ENCODE data around the gene MYO1A.

Gene MYO1A

GRCh38 chr12:57012600-57013465 lies 37.1 kb downstream of the MYO1A start:
- no peak for DNase-seq (ENCODE audit: low read depth)

- no peak for DNase-seq (ENCODE audit: low read depth)
Measured at GRCh38 chr12:57011438-57012424, 38.2 kb downstream of the MYO1A start.

- no peak for DNase-seq (ENCODE audit: low read depth)
Measured at GRCh38 chr12:57010627-57011247, 39.2 kb downstream of the MYO1A start.

- no peak for DNase-seq (ENCODE audit: low read depth)
Measured at GRCh38 chr12:57009949-57010626, 39.8 kb downstream of the MYO1A start.

GRCh38 chr12:57008178-57008577 lies 41.8 kb downstream of the MYO1A start:
- DNase-seq (ENCODE audit: low read depth): no peak

GRCh38 chr12:57006809-57007475 lies 43.0 kb downstream of the MYO1A start:
- DNase-seq (ENCODE audit: low read depth): no peak

GRCh38 chr12:57005980-57006808 lies 43.7 kb downstream of the MYO1A start, which contains the start of gene ZBTB39:
Gene ZBTB39 (minus strand): TSS chr12:57006546. CDS start chr12:57004917, 1,629 bp downstream.
- DNase-seq (ENCODE audit: low read depth): peak; percentile 59

- DNase-seq (ENCODE audit: low read depth): no peak
Measured at GRCh38 chr12:57004651-57005050, 45.3 kb downstream of the MYO1A start.

GRCh38 chr12:57003395-57003794 lies 46.5 kb downstream of the MYO1A start:
- no peak for DNase-seq (ENCODE audit: low read depth)

GRCh38 chr12:57001448-57001906 lies 48.5 kb downstream of the MYO1A start:
- peak; percentile 51 for DNase-seq (ENCODE audit: low read depth)

- DNase-seq (ENCODE audit: low read depth): no peak
Measured at GRCh38 chr12:57000393-57000792, 49.5 kb downstream of the MYO1A start.

GRCh38 chr12:56999456-56999855 lies 50.5 kb downstream of the MYO1A start:
- DNase-seq (ENCODE audit: low read depth): no peak

GRCh38 chr12:56998981-56999380 lies 50.9 kb downstream of the MYO1A start:
- no peak for DNase-seq (ENCODE audit: low read depth)

GRCh38 chr12:56998316-56998715 lies 51.6 kb downstream of the MYO1A start:
- DNase-seq (ENCODE audit: low read depth): no peak

GRCh38 chr12:56996793-56997545 lies 53.0 kb downstream of the MYO1A start:
- DNase-seq (ENCODE audit: low read depth): no peak

GRCh38 chr12:56995930-56996496 lies 53.9 kb downstream of the MYO1A start:
- no peak for DNase-seq (ENCODE audit: low read depth)

- no peak for DNase-seq (ENCODE audit: low read depth)
Measured at GRCh38 chr12:56995201-56995929, 54.6 kb downstream of the MYO1A start.

- no peak for DNase-seq (ENCODE audit: low read depth)
Measured at GRCh38 chr12:56994231-56994746, 55.6 kb downstream of the MYO1A start.
